ENCODE data around the gene PCDHA5.

DNA sequence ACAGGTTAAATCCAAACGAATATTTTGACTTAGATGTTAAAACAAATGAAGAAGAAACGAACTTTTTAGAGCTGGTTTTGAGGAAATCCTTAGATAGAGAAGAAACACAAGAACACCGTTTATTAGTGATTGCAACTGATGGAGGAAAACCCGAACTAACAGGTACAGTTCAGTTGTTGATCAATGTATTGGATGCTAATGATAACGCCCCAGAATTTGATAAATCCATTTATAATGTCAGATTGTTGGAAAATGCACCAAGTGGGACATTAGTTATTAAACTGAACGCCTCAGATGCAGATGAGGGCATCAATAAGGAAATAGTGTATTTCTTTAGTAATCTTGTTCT lies 842 bp downstream of the PCDHA5 start:
- TF ChIP-seq TCF4 (CRISPR knock-in tag; IDR thresholded peaks at IDR 0.05; ENCODE audit: borderline replicate concordance) = no peak
- TF ChIP-seq TSHZ2 (CRISPR knock-in tag; IDR thresholded peaks at IDR 0.05) = no peak
- TF ChIP-seq, protein P1, sequence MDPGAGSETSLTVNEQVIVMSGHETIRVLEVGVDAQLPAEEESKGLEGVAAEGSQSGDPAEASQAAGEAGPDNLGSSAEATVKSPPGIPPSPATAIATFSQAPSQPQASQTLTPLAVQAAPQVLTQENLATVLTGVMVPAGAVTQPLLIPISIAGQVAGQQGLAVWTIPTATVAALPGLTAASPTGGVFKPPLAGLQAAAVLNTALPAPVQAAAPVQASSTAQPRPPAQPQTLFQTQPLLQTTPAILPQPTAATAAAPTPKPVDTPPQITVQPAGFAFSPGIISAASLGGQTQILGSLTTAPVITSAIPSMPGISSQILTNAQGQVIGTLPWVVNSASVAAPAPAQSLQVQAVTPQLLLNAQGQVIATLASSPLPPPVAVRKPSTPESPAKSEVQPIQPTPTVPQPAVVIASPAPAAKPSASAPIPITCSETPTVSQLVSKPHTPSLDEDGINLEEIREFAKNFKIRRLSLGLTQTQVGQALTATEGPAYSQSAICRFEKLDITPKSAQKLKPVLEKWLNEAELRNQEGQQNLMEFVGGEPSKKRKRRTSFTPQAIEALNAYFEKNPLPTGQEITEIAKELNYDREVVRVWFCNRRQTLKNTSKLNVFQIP (CRISPR knock-in tag; IDR thresholded peaks at IDR 0.05; ENCODE audit: borderline replicate concordance, low read depth) = no peak
- TF ChIP-seq ZFP30 (CRISPR knock-in tag; IDR thresholded peaks at IDR 0.05) = no peak
- TF ChIP-seq PATZ1 (CRISPR knock-in tag; IDR thresholded peaks at IDR 0.05; ENCODE audit: borderline replicate concordance) = no peak
- no peak for TF ChIP-seq CREB5 (CRISPR knock-in tag; IDR thresholded peaks at IDR 0.05; ENCODE audit: low read depth)
- TF ChIP-seq RARB (CRISPR knock-in tag; IDR thresholded peaks at IDR 0.05) = no peak
- TF ChIP-seq ISL1 (CRISPR knock-in tag; IDR thresholded peaks at IDR 0.05) = no peak
- TF ChIP-seq, protein P2, sequence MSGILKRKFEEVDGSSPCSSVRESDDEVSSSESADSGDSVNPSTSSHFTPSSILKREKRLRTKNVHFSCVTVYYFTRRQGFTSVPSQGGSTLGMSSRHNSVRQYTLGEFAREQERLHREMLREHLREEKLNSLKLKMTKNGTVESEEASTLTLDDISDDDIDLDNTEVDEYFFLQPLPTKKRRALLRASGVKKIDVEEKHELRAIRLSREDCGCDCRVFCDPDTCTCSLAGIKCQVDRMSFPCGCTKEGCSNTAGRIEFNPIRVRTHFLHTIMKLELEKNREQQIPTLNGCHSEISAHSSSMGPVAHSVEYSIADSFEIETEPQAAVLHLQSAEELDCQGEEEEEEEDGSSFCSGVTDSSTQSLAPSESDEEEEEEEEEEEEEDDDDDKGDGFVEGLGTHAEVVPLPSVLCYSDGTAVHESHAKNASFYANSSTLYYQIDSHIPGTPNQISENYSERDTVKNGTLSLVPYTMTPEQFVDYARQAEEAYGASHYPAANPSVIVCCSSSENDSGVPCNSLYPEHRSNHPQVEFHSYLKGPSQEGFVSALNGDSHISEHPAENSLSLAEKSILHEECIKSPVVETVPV (CRISPR knock-in tag; IDR thresholded peaks at IDR 0.05) = no peak
- TF ChIP-seq ZC3H10 (CRISPR knock-in tag; IDR thresholded peaks at IDR 0.05) = no peak
- TF ChIP-seq ARNTL (CRISPR knock-in tag; IDR thresholded peaks at IDR 0.05; ENCODE audit: borderline replicate concordance, low read depth) = no peak
- TF ChIP-seq ZFP3 (CRISPR knock-in tag; IDR thresholded peaks at IDR 0.05) = no peak
